Measurements from ENCODE around the gene SH3GL2.
A peak's percentile ranks its signal among the peaks of the same experiment; 100 is the strongest.

SH3GL2 gene

DNA sequence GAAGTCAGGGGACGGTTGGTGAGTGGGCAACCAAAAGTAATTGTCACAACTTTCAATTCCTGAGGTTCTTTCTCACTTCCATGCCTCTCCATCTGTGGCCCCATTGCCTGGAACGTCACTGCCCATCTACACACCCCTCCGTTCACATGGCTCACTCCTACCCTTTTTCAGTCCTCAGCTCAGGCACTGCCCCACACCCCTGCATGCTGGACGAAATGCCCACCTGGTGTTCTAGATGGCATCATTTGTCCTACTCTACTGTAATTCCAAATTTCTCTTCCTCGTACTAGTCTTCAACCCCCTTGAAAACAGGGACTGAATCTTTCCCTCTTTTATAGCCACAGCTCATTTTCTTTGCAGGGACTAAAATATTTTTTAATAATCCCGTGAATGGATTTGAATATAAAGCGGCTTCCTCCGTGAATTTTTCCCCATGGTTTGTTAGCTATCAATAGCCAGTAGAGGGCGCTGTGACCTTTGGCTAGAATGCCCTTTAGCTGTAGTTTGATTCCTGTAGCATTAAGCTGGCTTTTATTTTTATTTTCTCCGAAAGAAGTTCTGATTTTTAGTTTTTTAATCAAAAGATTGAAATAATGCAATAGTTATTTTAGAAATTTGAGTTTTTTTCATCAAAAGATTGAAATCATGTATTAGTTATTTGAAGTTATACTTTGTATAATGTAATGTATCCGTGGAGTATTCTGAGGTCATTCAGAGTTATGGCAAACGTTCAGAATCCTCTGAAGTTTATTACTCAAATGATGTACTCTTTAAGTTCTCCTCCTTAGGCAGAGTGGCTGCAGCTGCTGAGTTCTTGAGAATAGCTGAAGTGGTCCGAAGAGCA is 232.1 kb downstream of the SH3GL2 start:
- no peak for DNase-seq (ENCODE audit: low read depth in 2 of 2)

DNA sequence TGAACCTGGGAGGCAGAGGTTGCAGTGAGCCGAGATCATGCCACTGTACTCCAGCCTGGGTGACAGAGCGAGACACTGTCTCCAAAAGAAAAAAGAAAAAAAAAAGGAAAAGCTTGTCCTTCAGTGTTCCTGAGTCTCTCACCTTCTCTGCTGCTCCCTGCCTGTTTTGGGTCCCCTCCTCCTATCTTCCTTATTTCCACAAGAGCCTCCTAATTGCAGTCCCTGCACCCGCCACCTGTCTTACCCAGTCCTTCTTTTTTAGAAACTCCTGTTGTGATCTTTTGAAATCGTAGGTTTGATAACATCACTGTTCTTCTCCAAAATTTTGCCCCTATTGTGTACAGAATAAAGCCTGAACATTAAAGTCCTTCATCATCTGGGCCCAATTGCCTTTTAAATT is 234.9 kb downstream of the SH3GL2 start:
- no peak for DNase-seq (ENCODE audit: low read depth in 2 of 2)

DNA sequence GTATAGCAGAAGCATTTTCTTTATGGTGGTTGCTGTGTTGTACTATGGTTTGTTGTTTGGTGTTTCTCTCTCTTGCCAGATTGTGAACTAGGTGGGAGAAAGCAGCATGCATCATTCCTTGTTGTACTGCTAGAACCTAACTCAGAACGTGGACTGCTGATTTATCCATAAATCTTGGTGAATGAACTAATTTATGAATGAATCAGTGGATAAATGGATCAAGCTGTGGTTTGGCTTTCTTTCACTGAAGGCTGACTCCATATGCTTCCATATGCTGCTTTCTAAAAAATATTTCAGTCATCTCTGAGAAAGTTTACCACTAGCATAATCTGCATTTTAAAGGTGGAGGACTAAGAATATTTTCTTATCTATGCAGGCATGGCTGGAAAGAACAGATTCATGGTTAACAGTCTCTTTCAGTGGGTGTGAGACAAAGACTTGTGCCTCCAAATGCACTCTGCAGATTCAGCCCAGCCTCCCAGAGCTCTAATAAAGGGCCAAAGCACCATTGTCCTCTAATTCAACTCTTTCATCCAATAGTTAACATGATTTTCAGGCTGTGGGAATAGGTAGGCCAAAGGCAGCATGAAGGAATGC is 237.7 kb downstream of the SH3GL2 start:
- peak; percentile 68 for DNase-seq (ENCODE audit: low read depth in 2 of 2)

DNA sequence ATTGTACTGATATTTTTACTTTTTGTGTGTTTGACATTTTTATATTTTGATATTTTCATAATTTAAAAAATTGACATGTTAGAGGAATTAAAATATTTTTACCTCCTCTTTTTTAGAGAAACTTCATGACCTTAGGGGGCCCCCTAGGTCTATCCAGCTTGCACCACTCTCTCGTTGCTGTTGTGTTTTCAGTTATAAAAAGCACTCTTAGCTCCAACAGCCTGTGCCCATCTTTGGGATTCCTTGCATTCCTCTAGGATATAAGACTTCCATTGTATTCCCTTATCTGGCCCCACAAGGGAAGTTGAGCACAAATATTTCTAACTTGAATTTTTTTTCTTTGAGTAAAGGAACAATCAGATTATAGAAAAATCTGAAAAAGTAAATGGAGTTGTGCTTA is 245.3 kb downstream of the SH3GL2 start:
- no peak for DNase-seq (ENCODE audit: low read depth in 2 of 2)

DNA sequence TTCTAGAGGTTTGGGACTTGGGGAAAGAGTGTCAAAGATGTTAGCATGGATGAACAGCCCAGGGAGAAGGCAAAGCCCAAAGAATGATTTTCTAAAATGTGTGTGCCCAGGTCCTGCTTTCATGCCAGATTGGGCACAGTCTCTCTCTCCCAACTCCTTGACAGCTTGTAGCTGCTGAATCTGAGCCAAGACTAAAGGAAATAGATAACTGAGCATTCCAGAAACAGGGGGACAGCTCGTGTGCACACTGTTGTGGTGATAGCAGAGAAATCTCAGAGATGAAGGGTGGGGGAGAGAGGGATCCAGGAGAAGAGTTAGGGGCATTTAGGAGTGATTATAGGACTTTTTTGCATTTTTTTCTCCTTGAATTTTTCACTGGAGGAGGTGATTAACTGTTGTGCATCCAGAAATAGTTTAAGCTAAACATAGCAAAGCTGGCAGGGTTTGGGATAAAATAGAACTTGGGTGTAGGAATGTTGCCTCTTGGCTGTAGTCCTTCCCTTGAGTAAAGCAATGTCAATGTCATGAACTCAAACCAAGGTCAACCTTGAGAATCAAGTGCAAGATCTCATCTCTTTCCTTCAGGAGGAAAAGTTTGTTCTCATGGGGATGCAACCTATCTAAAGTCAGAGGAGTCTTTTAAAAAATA is 245.9 kb downstream of the SH3GL2 start:
- DNase-seq (ENCODE audit: low read depth in 2 of 2) = no peak

DNA sequence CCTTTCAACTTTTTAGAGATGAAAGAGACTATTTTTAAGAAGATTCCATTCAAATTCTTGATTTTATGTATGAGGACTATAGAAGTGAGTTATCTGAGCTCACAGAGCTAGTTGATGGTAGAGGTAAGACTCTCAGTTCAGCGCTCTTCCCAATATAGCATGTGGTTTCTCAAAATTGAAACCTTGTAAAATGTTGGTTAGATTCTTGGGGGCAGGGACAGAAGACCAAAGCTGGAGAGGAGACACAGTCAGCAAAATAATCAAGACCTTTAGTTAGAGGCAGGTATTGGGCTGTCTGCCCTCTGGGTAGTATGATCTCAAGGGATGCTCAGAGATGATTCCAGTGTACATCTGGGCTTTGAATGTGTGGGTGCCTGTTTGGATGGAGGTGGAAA is 246.4 kb downstream of the SH3GL2 start:
- no peak for DNase-seq (ENCODE audit: low read depth in 2 of 2)

DNA sequence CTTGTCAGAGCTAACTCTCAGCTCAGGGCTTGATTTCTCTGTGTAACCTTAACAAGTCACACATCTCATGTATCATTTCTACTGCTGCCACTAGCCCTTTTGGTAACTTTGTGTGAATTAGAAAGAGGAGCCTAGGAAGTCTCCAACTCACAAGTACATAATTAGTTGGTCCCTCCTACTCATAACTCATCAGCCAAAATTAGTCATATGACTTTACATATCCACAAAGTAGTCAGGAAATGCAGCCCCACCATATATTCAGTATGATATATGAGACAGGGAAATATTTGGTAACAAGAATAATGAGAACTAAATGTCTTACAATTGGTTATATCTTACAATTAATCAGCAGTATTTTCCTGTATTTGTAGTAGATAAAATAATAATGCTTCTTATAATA is 250.2 kb downstream of the SH3GL2 start:
- no peak for DNase-seq (ENCODE audit: low read depth in 2 of 2)

DNA sequence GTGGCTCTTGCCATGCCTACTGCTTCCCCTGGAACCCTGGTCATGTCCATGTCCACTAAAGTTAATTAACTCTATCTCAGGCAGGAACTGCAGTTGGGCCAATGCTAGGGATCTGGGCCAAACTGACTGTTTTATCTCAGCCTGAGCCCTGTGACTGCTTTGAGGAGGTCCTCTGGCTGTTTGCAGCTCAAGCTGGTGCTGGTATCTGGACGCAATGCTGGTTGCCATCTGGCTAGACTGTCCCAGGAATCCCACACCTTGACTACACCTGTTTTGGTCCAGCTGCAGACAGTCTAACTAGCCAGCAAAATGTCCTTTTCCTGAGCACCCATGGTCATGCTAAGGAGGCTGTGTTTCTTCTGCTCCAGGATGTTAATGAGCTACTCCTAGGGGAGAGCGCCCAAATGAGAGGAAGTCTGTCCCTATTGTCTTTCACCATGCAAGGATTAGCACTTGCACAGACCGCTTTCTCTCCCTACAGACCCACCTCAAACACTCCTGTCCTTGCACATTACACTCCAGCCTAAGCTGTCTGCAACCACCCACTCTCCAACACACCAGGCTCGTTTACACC is 251.0 kb downstream of the SH3GL2 start:
- no peak for DNase-seq (ENCODE audit: low read depth in 2 of 2)

DNA sequence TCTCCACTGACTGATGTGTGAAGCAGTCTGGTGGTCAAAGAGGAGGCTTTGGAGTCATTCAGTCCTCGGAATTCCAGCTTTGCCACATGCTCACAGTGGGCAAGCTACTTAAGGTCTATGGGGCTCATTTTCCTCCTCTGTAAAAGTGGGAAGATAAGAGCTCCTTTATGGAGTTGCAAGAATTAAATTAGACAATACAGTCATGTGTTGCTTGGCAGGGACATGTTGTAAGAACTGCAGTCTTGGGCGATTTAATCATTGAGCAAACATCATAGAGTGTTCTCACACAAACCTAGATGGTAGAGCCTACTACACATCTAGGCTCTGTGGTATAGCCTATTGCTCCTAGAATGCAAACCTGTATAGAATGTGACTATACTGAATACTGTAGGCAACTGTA is 253.9 kb downstream of the SH3GL2 start:
- DNase-seq (ENCODE audit: low read depth in 2 of 2) = no peak

DNA sequence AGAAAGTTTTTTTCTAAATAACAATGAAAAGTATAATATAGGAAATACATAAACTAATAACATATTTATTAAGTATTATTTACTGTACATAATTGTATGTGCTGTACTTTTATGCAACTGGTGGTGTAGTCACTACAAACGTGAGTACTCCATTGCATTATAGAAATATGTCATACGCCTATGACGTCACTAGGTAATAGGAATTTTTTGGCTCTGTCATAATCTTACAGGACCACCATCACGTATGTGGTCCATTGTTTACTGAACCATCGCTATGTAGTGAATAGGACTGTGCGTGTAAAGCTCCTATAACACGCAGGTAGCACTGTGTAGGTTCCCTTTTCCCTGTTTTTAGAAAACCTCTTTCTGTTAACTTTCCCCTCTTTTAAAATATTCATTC is 255.0 kb downstream of the SH3GL2 start:
- no peak for DNase-seq (ENCODE audit: low read depth in 2 of 2)

DNA sequence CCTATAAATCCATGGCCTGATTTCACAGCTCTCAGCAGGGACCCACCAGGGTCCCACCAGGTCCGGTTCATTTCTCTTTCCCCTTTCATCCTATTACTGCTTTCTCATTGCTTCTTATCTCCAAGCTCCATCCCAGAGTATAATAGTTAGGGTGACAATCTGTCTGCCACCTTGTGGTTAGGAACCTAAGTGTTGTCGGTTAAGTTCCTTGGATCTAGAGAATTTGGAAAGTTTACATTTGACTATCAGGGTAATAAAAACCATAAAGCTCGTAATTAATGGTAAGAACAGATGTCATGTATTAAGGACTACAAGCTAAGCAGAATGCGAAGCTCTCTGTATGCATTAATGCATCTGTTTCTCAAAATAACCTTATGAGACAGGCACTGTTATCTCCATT is 259.1 kb downstream of the SH3GL2 start:
- no peak for DNase-seq (ENCODE audit: low read depth in 2 of 2)

DNA sequence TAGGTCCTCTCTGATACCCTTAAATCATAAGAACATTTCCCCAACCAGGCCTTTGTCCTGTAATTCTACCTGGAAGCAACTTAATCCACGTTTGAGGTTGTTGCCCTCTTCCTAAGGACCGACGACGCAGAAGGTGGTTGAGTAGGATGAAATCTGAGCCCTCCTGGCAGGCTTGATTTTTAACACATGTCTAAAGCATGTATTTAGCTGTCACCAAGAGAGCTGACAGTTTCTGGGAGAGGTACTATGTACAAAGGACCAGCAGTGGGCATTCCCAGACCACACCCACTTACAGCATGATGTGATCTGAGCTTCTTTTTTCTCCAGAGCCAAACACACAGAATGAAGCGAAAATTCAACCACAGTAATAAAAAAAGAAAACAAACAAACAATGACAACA is 260.9 kb downstream of the SH3GL2 start:
- DNase-seq (ENCODE audit: low read depth in 2 of 2) = no peak

DNA sequence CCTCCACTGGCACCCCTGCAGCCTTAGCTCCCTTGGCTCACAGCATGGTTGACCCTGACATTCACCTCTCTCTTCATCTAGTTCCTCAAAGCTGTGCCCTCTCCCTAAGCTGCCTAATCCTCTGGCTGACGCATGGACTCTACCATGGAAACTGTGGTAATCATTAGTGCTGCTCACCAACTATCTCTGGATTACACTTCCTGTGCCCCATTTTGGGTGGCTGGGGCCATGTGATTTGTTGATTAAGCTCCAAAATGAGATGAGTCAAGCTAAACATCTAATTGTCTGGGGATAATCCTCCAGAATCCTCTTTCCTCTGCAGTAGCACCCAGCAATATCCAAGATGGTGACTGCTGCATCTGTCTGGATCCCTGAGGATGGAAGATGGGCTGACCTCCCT is 264.4 kb downstream of the SH3GL2 start:
- no peak for DNase-seq (ENCODE audit: low read depth in 2 of 2)
